ENCODE measurements around the gene IGFN1.

DNA sequence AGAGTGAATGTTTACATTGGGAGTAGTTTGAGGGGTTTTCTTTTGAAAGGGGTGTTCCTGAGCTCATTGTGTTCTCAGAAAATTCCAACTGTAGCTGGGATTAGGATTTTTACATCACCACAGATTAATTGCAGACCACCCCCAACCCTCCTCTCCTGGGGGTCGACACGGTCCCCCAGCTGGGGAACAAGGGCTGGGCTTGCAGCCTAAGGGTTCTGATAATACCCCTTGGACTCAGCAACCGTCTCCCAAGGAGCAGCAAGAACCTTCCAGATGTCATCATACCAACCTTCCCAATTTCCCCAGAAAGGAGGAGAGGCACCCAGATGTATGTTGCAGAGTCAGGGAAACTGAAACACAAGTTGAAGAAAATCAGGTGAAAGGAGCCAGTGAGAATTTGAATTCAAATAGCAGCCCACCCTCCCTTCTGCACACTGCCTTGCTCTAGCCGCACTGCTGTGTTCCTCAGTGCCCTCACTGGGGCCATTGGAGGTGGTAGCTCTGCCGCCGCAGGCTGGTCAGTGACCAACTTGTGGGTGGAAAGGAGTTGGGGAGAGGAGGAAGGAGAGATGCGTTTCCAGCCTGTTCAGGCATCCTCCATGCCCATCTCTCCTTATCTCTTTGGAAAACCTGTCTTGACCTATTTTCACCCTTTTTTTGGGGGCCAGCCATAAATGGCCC lies 14.7 kb upstream of the IGFN1 start:
- TF ChIP-seq, protein P1, sequence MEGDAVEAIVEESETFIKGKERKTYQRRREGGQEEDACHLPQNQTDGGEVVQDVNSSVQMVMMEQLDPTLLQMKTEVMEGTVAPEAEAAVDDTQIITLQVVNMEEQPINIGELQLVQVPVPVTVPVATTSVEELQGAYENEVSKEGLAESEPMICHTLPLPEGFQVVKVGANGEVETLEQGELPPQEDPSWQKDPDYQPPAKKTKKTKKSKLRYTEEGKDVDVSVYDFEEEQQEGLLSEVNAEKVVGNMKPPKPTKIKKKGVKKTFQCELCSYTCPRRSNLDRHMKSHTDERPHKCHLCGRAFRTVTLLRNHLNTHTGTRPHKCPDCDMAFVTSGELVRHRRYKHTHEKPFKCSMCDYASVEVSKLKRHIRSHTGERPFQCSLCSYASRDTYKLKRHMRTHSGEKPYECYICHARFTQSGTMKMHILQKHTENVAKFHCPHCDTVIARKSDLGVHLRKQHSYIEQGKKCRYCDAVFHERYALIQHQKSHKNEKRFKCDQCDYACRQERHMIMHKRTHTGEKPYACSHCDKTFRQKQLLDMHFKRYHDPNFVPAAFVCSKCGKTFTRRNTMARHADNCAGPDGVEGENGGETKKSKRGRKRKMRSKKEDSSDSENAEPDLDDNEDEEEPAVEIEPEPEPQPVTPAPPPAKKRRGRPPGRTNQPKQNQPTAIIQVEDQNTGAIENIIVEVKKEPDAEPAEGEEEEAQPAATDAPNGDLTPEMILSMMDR (IDR thresholded peaks at IDR 0.05), result no peak
- TF ChIP-seq CHD2 (IDR thresholded peaks at IDR 0.05; ENCODE audit: low read length, partially characterized antibody), result no peak
- no peak for TF ChIP-seq MXI1 (IDR thresholded peaks at IDR 0.05; ENCODE audit: low read depth, low read length)
- TF ChIP-seq, protein P2, sequence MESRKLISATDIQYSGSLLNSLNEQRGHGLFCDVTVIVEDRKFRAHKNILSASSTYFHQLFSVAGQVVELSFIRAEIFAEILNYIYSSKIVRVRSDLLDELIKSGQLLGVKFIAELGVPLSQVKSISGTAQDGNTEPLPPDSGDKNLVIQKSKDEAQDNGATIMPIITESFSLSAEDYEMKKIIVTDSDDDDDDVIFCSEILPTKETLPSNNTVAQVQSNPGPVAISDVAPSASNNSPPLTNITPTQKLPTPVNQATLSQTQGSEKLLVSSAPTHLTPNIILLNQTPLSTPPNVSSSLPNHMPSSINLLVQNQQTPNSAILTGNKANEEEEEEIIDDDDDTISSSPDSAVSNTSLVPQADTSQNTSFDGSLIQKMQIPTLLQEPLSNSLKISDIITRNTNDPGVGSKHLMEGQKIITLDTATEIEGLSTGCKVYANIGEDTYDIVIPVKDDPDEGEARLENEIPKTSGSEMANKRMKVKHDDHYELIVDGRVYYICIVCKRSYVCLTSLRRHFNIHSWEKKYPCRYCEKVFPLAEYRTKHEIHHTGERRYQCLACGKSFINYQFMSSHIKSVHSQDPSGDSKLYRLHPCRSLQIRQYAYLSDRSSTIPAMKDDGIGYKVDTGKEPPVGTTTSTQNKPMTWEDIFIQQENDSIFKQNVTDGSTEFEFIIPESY (IDR thresholded peaks at IDR 0.05; ENCODE audit: borderline replicate concordance, low read depth), result no peak
- no peak for TF ChIP-seq YY1 (IDR thresholded peaks at IDR 0.05; ENCODE audit: low read depth)
